ENCODE results near the gene MAFB.

The MAFB gene

GRCh38 chr20:40663304-40663790, 25.7 kb downstream of the MAFB start:
- H3K4me3 ChIP-seq (ENCODE audit: low read depth, low read length): no peak overlapping the region

DNA sequence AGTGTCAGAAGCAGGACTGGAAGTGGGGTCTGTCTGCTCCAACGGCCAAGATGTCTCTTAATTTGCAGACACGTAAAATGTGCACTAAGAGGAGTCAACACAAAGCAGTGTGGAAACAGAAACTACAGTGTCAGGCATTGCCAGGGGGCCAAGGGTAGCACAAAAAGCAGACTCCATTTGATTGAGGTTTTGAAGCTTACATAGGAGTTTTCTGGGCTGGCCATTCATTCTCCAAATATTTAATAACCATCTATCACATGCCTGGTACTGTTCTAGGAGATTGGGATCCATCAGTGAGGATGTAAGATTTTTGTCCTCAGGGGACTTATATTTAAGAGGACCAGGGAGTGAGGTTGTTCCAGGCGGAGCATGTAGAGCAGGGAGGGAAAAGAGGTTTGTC, 29.5 kb downstream of the MAFB start:
- H3K4me3 ChIP-seq (ENCODE audit: low read depth, low read length): no peak overlapping the region

GRCh38 chr20:40658509-40658908, 30.5 kb downstream of the MAFB start:
- no peak overlapping the region for H3K4me3 ChIP-seq (ENCODE audit: low read depth, low read length)

DNA sequence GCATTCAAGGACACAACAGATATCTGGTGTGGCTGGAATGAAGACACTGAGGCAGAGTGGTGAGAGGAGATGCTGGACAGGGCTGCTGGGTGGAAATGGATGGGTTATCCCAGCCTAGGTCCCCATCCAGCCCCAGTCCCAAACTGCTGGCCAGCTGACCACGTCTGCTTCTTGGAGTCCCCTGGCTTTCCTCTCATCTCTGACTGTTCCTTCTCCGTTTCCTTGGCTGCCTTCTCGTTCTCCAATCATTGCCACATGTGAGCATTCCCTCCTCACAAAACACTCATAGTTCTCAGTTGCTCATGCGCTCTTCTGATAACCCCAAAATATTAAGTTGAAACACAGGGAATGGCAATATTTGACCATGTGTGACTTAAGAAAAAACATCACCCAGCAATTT, 31.5 kb downstream of the MAFB start:
- no peak overlapping the region for H3K4me3 ChIP-seq (ENCODE audit: low read depth, low read length)

- H3K4me3 ChIP-seq (ENCODE audit: low read depth, low read length): no peak overlapping the region
These were observed 33.6 kb downstream of the MAFB start for GRCh38 chr20:40655451-40655850.

DNA sequence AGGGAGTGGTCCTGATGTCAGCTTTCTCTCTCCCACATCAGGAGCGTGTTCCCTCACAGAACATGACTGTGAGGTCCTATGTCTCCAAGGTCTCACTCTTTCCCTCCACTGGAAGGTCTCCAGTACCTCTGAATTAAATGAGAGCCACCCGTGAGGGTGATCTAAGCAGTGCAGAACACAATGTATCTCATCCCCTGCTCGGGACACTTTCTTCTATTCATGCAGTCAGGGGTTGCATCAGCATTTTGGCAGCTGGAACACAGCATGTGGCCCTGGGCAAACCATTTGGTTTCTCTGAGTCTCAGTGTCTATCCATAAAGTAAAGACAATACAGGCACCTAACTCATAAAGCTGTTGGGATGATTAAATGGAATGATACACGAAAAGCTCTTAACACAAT, 34.2 kb downstream of the MAFB start:
- H3K4me3 ChIP-seq (ENCODE audit: low read depth, low read length): no peak overlapping the region

DNA sequence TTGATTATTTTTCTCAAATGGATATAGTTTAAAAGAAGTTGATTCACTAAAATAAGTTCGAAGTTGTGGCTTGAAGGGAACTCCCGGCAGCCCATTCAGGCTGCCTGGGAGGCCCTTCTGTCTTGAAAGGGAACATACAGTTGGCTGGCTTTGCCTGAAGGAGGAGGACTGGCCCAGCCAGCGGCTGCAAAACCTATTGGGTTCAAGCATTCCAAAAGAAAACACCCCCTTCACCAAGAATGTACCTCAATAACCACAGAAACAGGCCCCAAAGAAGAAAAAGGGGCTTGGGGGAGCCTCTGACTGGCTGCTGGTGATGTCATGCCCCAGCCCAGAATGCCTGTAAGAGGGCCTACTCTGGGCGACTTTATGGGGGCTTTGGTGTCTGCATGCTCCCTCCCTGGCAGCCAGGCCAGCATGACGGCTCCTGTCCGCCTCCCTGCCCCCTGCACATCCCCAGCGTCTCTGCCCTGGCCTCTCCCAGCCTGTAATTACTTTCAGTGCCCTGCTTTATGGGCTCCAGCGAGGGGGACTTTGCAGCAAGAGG, 36.5 kb downstream of the MAFB start:
- no peak overlapping the region for H3K4me3 ChIP-seq (ENCODE audit: low read depth, low read length)

GRCh38 chr20:40651151-40651550, 37.9 kb downstream of the MAFB start:
- H3K4me3 ChIP-seq (ENCODE audit: low read depth, low read length): no peak overlapping the region

- no peak overlapping the region for H3K4me3 ChIP-seq (ENCODE audit: low read depth, low read length)
These were observed 38.3 kb downstream of the MAFB start for GRCh38 chr20:40650707-40651106.

DNA sequence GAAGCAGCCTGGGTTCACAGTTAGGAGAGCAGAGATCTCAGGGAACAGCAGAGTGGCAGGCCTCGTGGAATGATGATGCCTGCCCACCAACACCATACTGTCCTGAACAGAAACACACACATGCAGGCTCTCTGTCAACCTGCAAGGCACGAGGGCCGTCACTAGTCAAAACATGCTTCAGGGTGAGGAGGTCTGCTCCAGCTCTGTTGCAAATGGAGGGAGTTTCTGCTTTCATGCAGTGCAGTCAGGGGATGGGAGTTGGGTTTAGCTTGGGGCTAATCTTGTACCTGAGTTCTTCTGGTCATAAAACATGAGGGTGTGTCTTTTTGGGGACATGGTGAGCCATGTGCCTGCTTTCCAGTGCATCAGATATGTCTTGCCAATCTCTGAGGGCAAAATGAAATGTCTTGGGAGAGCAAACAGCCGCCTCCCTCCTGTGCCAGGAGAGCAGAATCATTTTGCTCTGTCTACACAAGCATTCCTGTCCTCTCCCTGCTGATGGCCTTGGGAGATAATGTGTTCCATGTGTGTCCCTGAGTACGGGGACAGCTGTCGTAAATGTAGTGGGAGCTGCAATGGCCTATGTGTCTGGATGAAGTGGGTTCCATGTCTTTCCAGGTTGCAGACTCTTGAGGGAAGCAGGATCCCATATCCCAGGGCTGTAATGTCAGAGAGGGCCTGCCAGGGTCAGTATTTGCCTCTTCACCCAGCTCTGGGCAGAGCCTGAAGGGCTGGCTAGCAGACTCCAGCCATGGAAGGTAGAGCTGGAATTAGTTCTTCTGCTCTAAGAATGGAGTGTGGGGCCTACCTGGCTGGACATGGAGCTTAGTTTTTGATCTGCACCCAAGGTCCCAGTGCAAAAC, 40.6 kb downstream of the MAFB start:
- no peak overlapping the region for H3K4me3 ChIP-seq (ENCODE audit: low read depth, low read length)

DNA sequence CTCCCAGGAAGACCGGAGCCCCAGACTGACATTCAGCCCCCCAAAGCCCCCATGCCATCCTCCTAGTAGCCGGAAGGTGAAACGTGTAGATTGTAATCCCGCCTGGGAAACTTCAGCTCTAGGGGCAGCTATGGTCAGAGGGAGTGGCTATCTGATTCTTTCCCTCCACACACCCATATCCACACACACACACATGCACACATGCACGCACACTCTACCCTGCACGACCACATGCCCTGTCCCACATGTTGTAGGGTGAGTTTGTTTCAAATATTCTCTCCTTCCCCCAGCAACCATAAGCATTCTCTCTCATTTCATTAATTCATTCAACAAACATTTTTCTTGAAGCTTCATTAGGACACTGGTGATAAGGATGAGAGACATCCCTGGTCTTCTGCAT, 42.2 kb downstream of the MAFB start:
- no peak overlapping the region for H3K4me3 ChIP-seq (ENCODE audit: low read depth, low read length)

GRCh38 chr20:40646361-40646760, 42.7 kb downstream of the MAFB start:
- H3K4me3 ChIP-seq (ENCODE audit: low read depth, low read length): no peak overlapping the region

GRCh38 chr20:40644863-40645262, 44.2 kb downstream of the MAFB start:
- no peak overlapping the region for H3K4me3 ChIP-seq (ENCODE audit: low read depth, low read length)

DNA sequence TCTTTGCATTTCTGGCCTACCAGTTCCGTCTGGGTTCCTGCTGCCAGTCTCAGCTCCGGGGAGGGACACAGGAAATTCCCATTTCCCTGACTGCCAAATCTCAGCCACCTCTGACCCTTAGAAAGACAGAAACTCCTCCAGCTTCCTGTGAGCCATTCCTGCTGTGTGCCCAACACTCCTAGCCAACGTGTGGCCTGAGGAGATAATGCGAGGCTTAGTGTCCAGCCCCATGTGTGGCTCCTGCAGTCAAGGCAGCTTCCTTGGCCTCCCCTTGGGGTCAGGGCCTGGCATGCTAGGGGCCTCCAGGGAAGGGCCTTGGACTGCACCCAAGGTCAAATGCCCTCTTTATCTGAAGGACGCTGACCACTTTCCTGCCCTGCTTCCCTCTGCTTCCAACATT, 45.1 kb downstream of the MAFB start:
- no peak overlapping the region for H3K4me3 ChIP-seq (ENCODE audit: low read depth, low read length)

GRCh38 chr20:40641809-40642208, 47.2 kb downstream of the MAFB start:
- no peak overlapping the region for H3K4me3 ChIP-seq (ENCODE audit: low read depth, low read length)

- no peak overlapping the region for H3K4me3 ChIP-seq (ENCODE audit: low read depth, low read length)
These were observed 47.8 kb downstream of the MAFB start for GRCh38 chr20:40641202-40641601.

- no peak overlapping the region for H3K4me3 ChIP-seq (ENCODE audit: low read depth, low read length)
These were observed 48.4 kb downstream of the MAFB start for GRCh38 chr20:40640667-40641066.

DNA sequence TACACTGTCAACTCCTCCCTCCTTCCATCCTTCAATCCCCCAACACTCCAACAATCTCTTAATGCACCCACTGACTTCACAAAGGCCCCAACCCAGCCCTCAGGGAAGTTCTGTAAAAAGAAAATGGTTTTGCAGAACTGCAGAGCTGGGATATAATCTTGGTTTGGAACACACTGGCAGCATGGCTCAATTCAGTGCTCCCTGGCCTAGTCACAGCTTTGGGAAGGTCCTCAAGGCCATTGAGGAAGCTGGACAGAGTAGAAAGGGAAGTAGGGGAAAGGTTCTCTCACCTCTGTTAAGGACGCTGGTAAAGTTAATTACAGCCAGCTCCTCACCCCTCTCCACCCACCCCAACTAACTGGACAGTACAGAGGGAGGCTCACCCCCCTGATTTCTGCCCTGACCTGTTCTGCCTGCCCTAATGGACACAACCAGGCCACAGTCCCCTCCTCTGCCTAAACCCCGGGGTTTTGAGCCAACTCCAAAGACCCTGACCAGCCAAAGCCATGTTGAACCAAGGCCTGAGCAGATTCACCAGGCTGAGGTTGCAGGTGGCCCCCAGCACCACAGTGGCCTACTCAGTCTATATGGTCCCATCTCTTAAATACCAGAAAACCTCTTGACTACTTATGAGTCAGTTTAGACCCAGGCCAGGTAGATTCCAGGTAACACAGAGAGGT, 49.2 kb downstream of the MAFB start:
- H3K4me3 ChIP-seq (ENCODE audit: low read depth, low read length): no peak overlapping the region

DNA sequence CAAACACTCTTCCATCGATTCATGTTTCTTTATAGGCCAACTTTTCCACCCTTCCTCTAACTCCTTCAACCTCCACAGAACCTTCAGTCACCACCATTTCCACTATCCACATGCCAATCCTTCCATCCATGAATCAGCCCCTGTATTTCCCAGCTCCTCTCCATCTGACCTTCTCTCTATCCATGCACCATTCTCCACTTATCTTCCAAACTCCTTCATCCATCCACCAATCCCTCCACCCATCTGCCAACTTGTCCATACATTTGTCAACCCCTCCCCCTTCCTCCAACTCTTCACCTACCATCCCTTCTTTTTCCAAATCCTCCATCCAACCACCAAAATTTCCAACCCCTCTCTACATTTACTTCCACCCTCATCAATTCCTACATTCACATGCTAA, 49.9 kb downstream of the MAFB start:
- H3K4me3 ChIP-seq (ENCODE audit: low read depth, low read length): no peak overlapping the region

- H3K4me3 ChIP-seq (ENCODE audit: low read depth, low read length): no peak overlapping the region
These were observed 50.6 kb downstream of the MAFB start for GRCh38 chr20:40638414-40638813.

DNA sequence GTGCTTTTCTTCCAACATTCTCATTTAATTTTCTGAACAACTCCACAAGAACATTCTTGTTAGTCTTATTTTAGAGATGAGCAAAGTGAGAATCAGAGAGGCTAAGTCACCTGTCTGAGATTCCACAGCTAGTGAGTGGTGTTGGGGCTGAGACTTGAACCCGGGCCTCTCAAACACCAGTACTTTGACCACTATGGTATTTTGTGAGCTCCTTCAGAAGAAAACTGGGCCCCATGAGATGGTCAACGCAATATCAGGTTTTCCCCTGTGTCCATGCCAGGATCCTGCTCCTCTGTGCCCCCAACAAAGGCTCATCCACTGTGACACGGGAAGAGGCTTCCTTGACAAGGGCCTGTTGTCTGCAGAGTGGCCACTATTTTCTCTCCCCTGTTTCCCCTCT, 51.9 kb downstream of the MAFB start:
- H3K4me3 ChIP-seq (ENCODE audit: low read depth, low read length): no peak overlapping the region

- no peak overlapping the region for H3K4me3 ChIP-seq (ENCODE audit: low read depth, low read length)
These were observed 52.5 kb downstream of the MAFB start for GRCh38 chr20:40636486-40636885.
